Endothelial cell of umbilical vein (primary cell): ENCODE data around the gene CARNS1. TPM values are rescaled to one million over a fixed set of nuclear protein-coding genes. Genes with fewer than 3 reads are reported as not detected.

Experiments
- BruUV-seq: library from RNA; stranded (reverse); fragments of 400-500 nt; replicated peaks from 2 replicates; lab custom pipeline; 2021; lab: Mats Ljungman, UMichigan
- CTCF ChIA-PET: fragments of 300-600, 350-600 bp; sonication (Branson Sonifier 250); formaldehyde crosslinking; loops from one replicate; lab custom pipeline; 2021; ENCODE audit warnings: antibody characterized with exemption, inconsistent platforms; lab: Charles Lee
- POLR2A ChIA-PET: fragments of 300-600, 350-600 bp; sonication (Branson Sonifier 250); formaldehyde crosslinking; loops from one replicate; lab custom pipeline; 2021; ENCODE audit warnings: antibody characterized with exemption, inconsistent platforms; lab: Charles Lee
- DNase-seq: peaks from one replicate; pipeline ENCODE4 v3.0.0-alpha.2; 2011; ENCODE audit warnings: low read depth, low spot score
- FAIRE-seq: peaks from 2 replicates; lab custom pipeline; 2011; peaks lifted over from hg19 to GRCh38; lab: Jason Lieb, UNC
- H2AFZ ChIP-seq: 2 replicates; pipeline ENCODE4 v1.6.0; 2012; ENCODE audit warnings: low read depth, low read length, control low read depth, inconsistent platforms
- H3K27ac ChIP-seq: 2 replicates; pipeline ENCODE4 v1.5.1; 2011; ENCODE audit warnings: low read depth, mild to moderate bottlenecking, control low read depth, low read length, moderate library complexity; ENCODE audit not compliant: insufficient read depth
- H3K27me3 ChIP-seq, 2 experiments: 2 replicates each; pipeline versions ENCODE4 v1.6.0 to v1.6.1; 2011; ENCODE audit warnings: low read length in 2 of 2, mixed read lengths in 1 of 2; ENCODE audit not compliant: control insufficient read depth in 2 of 2, insufficient read depth in 2 of 2
- H3K36me3 ChIP-seq, 2 experiments: 2 replicates in 1 of 2; 3 replicates in 1 of 2; pipeline ENCODE4 v1.5.1; 2011; ENCODE audit warnings: low read length in 2 of 2, mild to moderate bottlenecking in 1 of 2, moderate library complexity in 1 of 2; ENCODE audit not compliant: control insufficient read depth in 2 of 2, insufficient read depth in 2 of 2; ENCODE audit errors: extremely low read depth in 1 of 2
- H3K4me1 ChIP-seq: 3 replicates; pipeline ENCODE4 v1.5.1; 2011; ENCODE audit warnings: mild to moderate bottlenecking, low read length; ENCODE audit not compliant: control insufficient read depth, insufficient read depth; ENCODE audit errors: extremely low read depth
- H3K4me2 ChIP-seq: 2 replicates; pipeline ENCODE4 v1.6.1; 2011; ENCODE audit warnings: low read length, control low read depth, mixed read lengths; ENCODE audit not compliant: insufficient read depth
- H3K4me3 ChIP-seq, 3 experiments: fragments of 200-600 bp in 1 of 3; sonication (generic), shearing (Covaris generic) in 1 of 3; replicated peaks in 1 of 3; 2 replicates each; pipeline ENCODE4 v1.5.1; 2011 to 2016; ENCODE audit warnings: control low read depth in 3 of 3, low read length in 3 of 3, mild to moderate bottlenecking in 2 of 3, inconsistent platforms in 1 of 3, low read depth in 1 of 3, moderate library complexity in 1 of 3; ENCODE audit not compliant: insufficient read depth in 1 of 3
- H3K79me2 ChIP-seq: 2 replicates; pipeline ENCODE4 v1.6.0; 2012; ENCODE audit warnings: low read length, inconsistent platforms; ENCODE audit not compliant: control insufficient read depth, insufficient read depth
- H3K9ac ChIP-seq: replicated peaks from 2 replicates; pipeline ENCODE3; 2011; ENCODE audit warnings: low read length, control low read depth; ENCODE audit not compliant: insufficient read depth; ENCODE audit errors: extremely low read depth
- H3K9me1 ChIP-seq: replicated peaks from 3 replicates; pipeline ENCODE4 v1.6.0; 2011; ENCODE audit warnings: mild to moderate bottlenecking, low read length; ENCODE audit not compliant: control insufficient read depth, insufficient read depth; ENCODE audit errors: extremely low read depth
- H3K9me3 ChIP-seq: replicated peaks from 2 replicates; pipeline ENCODE4 v1.5.1; 2012; ENCODE audit warnings: low read length, inconsistent platforms; ENCODE audit not compliant: control insufficient read depth, insufficient read depth
- H4K20me1 ChIP-seq: replicated peaks from 2 replicates; pipeline ENCODE3; 2011; ENCODE audit warnings: mild to moderate bottlenecking, low read length; ENCODE audit not compliant: control insufficient read depth, insufficient read depth; ENCODE audit errors: extremely low read depth
- CTCF ChIP-seq, 2 donors: IDR thresholded peaks; 1 replicate in 1 of 2; 2 replicates in 1 of 2; pipeline ENCODE4 v1.5.1; 2011; ENCODE audit warnings: low read length in 2 of 2, mild to moderate bottlenecking in 2 of 2, moderate library complexity in 2 of 2, control low read depth in 1 of 2, inconsistent platforms in 1 of 2, low read depth in 1 of 2; ENCODE audit not compliant: insufficient read depth in 1 of 2; ENCODE audit errors: extremely low read depth in 1 of 2
- EZH2 ChIP-seq: IDR thresholded peaks from 2 replicates; pipeline ENCODE4 v1.6.1; 2012; ENCODE audit warnings: borderline replicate concordance, low read depth, mild to moderate bottlenecking, moderate library complexity, low read length, inconsistent platforms; ENCODE audit not compliant: severe bottlenecking
- FOS ChIP-seq: IDR thresholded peaks from 2 replicates; pipeline ENCODE4 v1.6.1; 2011; ENCODE audit warnings: mild to moderate bottlenecking, low read length, moderate library complexity, borderline replicate concordance; ENCODE audit not compliant: insufficient read depth
- GATA2 ChIP-seq: IDR thresholded peaks from 2 replicates; pipeline ENCODE4 v1.7.0; 2011; ENCODE audit warnings: low read depth, mild to moderate bottlenecking, moderate library complexity, mixed read lengths, low read length; ENCODE audit not compliant: insufficient read length, insufficient read depth
- JUN ChIP-seq: IDR thresholded peaks from 2 replicates; pipeline ENCODE4 v1.6.1; 2011; ENCODE audit warnings: borderline replicate concordance, low read depth; ENCODE audit not compliant: insufficient read length, insufficient read depth
- MAX ChIP-seq: IDR thresholded peaks from 2 replicates; pipeline ENCODE4 v1.6.1; 2011; ENCODE audit not compliant: insufficient read depth, insufficient read length
- MYC ChIP-seq: IDR thresholded peaks from one replicate; pipeline ENCODE4 v1.6.1; 2011; ENCODE audit warnings: mild to moderate bottlenecking, low read depth, low read length
- POLR2A ChIP-seq: IDR thresholded peaks from 2 replicates; pipeline ENCODE4 v1.6.1; 2012; ENCODE audit warnings: low read depth, mild to moderate bottlenecking, control low read depth, low read length
- POLR2AphosphoS5 ChIP-seq: IDR thresholded peaks from 2 replicates; pipeline ENCODE4 v1.6.1; 2012; ENCODE audit warnings: low read depth, mild to moderate bottlenecking, control low read depth, low read length, moderate library complexity; ENCODE audit not compliant: insufficient read depth
- dilution Hi-C: fragments of 300-500 bp; cut with MboI; formaldehyde crosslinking; loops from one replicate; pipeline ENCODE4 v1.15.0; 2019; ENCODE audit warnings: low sequenced_read_pairs; ENCODE audit not compliant: extremely low pct_ligation_motif_present
- intact Hi-C: fragments of 100-400 bp; cut with micrococcal nuclease; formaldehyde crosslinking; loops from one replicate; pipeline ENCODE4 v1.10.0; 2022
- polyA plus RNA-seq, 4 experiments: library from polyadenylated mRNA; depleted of rRNA in 3 of 4; stranded (reverse) in 3 of 4; unstranded in 1 of 4; fragments of >200 nt; gene quantifications; 2 replicates each; pipeline versions ENCODE4 v1.2.1 to v1.2.3, GENCODE V29; 2011 to 2012; ENCODE audit warnings: missing spikeins in 1 of 4
- total RNA-seq: library from RNA; stranded (reverse); gene quantifications from 2 replicates; pipeline ENCODE4 v1.2.3, GENCODE V29; 2021

Gene CARNS1
- total and polyA plus RNA-seq, 2 donors (not counting 3 experiments of a cell fraction or from before 2014, with no cell fraction given) = 0.14 to 0.35 TPM

- H3K4me3 ChIP-seq = no peak overlapping the region
- no peak overlapping the region for H3K27ac ChIP-seq
- H2AFZ ChIP-seq = no peak overlapping the region
- peaks cover 0 to 4% of the 10 kb centered on the region in 2 experiments for H3K27me3 ChIP-seq
- H3K36me3 ChIP-seq = no peaks in the 10 kb centered on the region
- DNase-seq (no peak), FAIRE-seq (no peak)
- no TSS peak for BruUV-seq
- no peaks in the 10 kb centered on the region for H4K20me1 ChIP-seq
- intact Hi-C loops (no loop called here), dilution Hi-C loops (no loop called here)
- no peak overlapping the region for H3K4me2 ChIP-seq
- H3K9me1 ChIP-seq = no peaks in the 10 kb centered on the region
- no peaks in the 10 kb centered on the region for H3K9me3 ChIP-seq
- no peaks in the 10 kb centered on the region for H3K79me2 ChIP-seq
- TF ChIP-seq FOS = no peak
- TF ChIP-seq GATA2 = no peak
- TF ChIP-seq POLR2AphosphoS5 = no peak
- TF ChIP-seq EZH2 = no peak
- TF ChIP-seq CTCF (IDR thresholded peaks at IDR 0.05; ENCODE audit: extremely low read depth in 1 of 2, insufficient read depth in 1 of 2, low read depth in 1 of 2, low read length in 2 of 2) = no peak
- TF ChIP-seq POLR2A = no peak
- no peak for TF ChIP-seq MAX
- no peak for TF ChIP-seq JUN
- no peak for TF ChIP-seq MYC
- no peaks in the 10 kb centered on the region for H3K4me1 ChIP-seq
- no peak overlapping the region for H3K9ac ChIP-seq
- ChIA-PET CTCF (interaction anchor here (1.3 kb wide), 1 partner anchor 10 kb away, joined by 3 read pairs; no protein-coding TSS in a partner anchor), POLR2A (no interaction called here)
Measured at GRCh38 chr11:67408437-67409200, 6.9 kb upstream of the CARNS1 start.
